ENCODE measurements around the gene HOXD9.

HOXD9 gene

DNA sequence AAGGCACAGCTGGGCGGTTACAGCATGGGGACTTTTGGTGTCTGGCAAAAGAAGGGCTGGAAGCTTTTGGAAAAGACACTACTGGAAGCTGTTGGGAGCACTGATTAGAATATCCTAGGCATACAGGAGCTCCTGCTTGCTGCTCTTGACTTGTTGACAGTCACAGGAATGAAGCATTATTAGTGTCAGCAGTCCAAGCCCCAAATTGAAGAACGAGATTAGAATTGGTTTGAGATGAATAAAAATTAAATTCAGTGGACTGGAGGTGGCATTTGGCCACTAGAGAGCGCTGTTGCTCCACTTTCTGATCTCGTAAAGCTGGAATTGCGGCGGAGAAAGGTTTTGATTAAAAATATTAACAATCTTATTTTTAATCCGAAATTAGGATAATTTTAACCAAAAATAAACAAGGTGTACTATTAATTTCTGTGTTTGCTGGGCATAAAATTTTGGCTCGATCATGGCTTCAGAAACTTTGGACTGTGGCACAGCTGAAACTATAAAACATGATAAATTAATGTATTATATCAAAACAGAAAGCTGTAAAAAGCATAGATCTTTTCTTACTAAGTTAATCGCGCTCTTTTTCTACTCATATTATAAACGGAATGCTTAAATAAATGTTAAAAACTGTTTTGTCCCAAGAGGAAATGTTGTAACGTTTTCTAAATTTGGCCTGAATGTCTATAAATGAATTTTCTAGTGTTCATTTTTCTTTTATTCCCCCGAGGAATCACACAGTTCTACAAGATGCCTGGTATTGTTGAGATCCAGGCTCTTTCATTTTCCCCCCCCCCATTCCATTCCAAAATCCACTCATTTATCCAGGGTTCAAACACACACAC is 4.6 kb downstream of the HOXD9 start:
- no peak overlapping the region for H3K9ac ChIP-seq (ENCODE audit: low read length)
- H3K36me3 ChIP-seq (ENCODE audit: control insufficient read depth, insufficient read depth, low read length): no peaks in the 10 kb centered on the region
- H3K4me2 ChIP-seq (ENCODE audit: low read length): no peak overlapping the region
- H4K5ac ChIP-seq (ENCODE audit: low read length): no peak overlapping the region
- no peak overlapping the region for H3K4ac ChIP-seq (ENCODE audit: low read depth, low read length)
- no peak overlapping the region for H2AK5ac ChIP-seq (ENCODE audit: low read length)
- no peak overlapping the region for H2BK5ac ChIP-seq (ENCODE audit: low read length)
- H2BK15ac ChIP-seq (replicated peaks; ENCODE audit: low read depth): no peak overlapping the region
- no CpG with 5 or more reads among the region's 13 CpGs for WGBS (ENCODE audit: extremely low coverage, insufficient coverage, low lambda C conversion rate)
- H3K23ac ChIP-seq (ENCODE audit: low read length): no peak overlapping the region
- H3K4me1 ChIP-seq (ENCODE audit: control insufficient read depth, low read depth, low read length): no peaks in the 10 kb centered on the region
- H3K79me2 ChIP-seq (ENCODE audit: control insufficient read depth, insufficient read depth, low read length): no peaks in the 10 kb centered on the region
- no peak overlapping the region for H3K4me3 ChIP-seq (ENCODE audit: low read length)
- no peak overlapping the region for H4K8ac ChIP-seq (ENCODE audit: low read depth, low read length)
- H2BK120ac ChIP-seq (ENCODE audit: low read depth, low read length): no peak overlapping the region
- no peak overlapping the region for H3K56ac ChIP-seq (ENCODE audit: low read length)
- no peak overlapping the region for H3K27ac ChIP-seq (ENCODE audit: low read depth, low read length)
- no peak overlapping the region for H3K18ac ChIP-seq (ENCODE audit: low read length)
- H3K79me1 ChIP-seq (ENCODE audit: low read length): no peaks in the 10 kb centered on the region
- peaks cover 81% of the 10 kb centered on the region for H3K27me3 ChIP-seq (ENCODE audit: insufficient read depth, low read length, poor library complexity)
- DNase-seq: no peak

DNA sequence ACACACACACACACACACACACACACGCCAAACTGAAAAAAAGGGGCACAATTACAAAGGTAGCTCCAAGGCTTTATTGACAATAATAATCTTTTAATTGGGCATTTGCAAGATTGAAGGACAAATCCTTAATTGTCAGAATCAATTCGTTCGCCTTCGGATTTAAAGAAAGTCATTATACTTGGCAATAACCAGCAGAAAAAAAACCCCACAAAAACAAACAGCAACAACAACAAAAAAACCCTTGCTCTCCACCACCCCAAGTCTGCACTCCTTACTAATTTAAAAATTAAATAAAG is 5.2 kb downstream of the HOXD9 start:
- no peak overlapping the region for H3K9ac ChIP-seq (ENCODE audit: low read length)
- H3K4ac ChIP-seq (ENCODE audit: low read depth, low read length): no peak overlapping the region
- H2BK5ac ChIP-seq (ENCODE audit: low read length): no peak overlapping the region
- H3K79me1 ChIP-seq (ENCODE audit: low read length): no peaks in the 10 kb centered on the region
- H2BK15ac ChIP-seq (replicated peaks; ENCODE audit: low read depth): no peak overlapping the region
- H2BK120ac ChIP-seq (ENCODE audit: low read depth, low read length): no peak overlapping the region
- DNase-seq: no peak
- no peaks in the 10 kb centered on the region for H3K79me2 ChIP-seq (ENCODE audit: control insufficient read depth, insufficient read depth, low read length)
- no peak overlapping the region for H3K18ac ChIP-seq (ENCODE audit: low read length)
- H4K8ac ChIP-seq (ENCODE audit: low read depth, low read length): no peak overlapping the region
- no peak overlapping the region for H3K23ac ChIP-seq (ENCODE audit: low read length)
- H4K5ac ChIP-seq (ENCODE audit: low read length): no peak overlapping the region
- H3K4me3 ChIP-seq (ENCODE audit: low read length): no peak overlapping the region
- H3K56ac ChIP-seq (ENCODE audit: low read length): no peak overlapping the region
- no CpG with 5 or more reads among the region's 4 CpGs for WGBS (ENCODE audit: extremely low coverage, insufficient coverage, low lambda C conversion rate)
- no peaks in the 10 kb centered on the region for H3K36me3 ChIP-seq (ENCODE audit: control insufficient read depth, insufficient read depth, low read length)
- peaks cover 82% of the 10 kb centered on the region for H3K27me3 ChIP-seq (ENCODE audit: insufficient read depth, low read length, poor library complexity)
- no peak overlapping the region for H2AK5ac ChIP-seq (ENCODE audit: low read length)
- H3K4me2 ChIP-seq (ENCODE audit: low read length): no peak overlapping the region
- no peak overlapping the region for H3K27ac ChIP-seq (ENCODE audit: low read depth, low read length)
- no peaks in the 10 kb centered on the region for H3K4me1 ChIP-seq (ENCODE audit: control insufficient read depth, low read depth, low read length)

DNA sequence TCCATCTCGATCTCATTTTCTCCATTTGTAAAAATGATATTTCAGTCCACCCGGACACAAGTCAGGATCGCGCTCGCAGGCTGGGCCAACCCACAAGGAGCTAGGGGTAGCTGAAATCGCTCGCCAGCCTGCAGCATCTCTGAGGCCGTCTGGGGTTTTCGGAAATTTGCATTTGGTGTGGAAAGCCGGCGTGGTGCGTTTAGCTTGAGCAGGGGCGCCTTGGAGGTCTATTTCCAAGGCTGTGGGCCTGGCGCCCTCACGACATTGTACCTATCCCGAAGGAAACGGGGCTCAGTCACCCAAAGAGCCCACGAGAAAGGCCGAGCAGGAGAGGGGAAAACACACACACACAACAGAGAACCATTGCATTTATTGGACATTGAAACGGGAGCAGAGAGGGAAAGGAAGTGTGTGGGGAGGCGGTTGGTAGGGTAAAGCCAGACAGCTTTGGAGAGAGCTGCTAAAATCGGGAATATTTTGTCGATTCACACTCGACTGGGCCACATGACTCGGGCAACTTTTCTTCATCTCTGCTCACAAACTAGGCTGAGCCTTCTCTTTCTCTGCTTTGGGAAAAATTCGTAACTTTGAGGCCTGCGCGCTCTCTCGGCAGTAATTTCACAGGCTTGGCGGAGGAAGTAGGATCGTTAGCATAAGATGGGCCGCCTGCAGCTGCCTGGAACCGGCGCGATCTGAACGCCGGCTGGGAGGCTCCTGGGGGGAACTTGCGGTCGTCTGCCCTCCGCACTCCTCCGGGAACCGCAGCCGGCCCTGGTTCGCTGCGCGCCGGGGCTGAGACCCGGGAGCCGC is 5.9 kb downstream of the HOXD9 start:
- Histone ChIP-seq H3K27me3 (ENCODE audit: insufficient read depth, low read length, poor library complexity) (peaks cover 82% of the 10 kb centered on the region), H2AK5ac (ENCODE audit: low read length) (no peak overlapping the region), H3K9ac (ENCODE audit: low read length) (no peak overlapping the region), H2BK5ac (ENCODE audit: low read length) (no peak overlapping the region), H2BK120ac (ENCODE audit: low read depth, low read length) (no peak overlapping the region), H3K4ac (ENCODE audit: low read depth, low read length) (no peak overlapping the region), H3K4me2 (ENCODE audit: low read length) (peak overlapping the region; percentile 24), H3K4me1 (ENCODE audit: control insufficient read depth, low read depth, low read length) (no peaks in the 10 kb centered on the region), H3K4me3 (ENCODE audit: low read length) (no peak overlapping the region), H2BK15ac (replicated peaks; ENCODE audit: low read depth) (no peak overlapping the region), H4K5ac (ENCODE audit: low read length) (no peak overlapping the region), H3K79me2 (ENCODE audit: control insufficient read depth, insufficient read depth, low read length) (no peaks in the 10 kb centered on the region), H3K36me3 (ENCODE audit: control insufficient read depth, insufficient read depth, low read length) (no peaks in the 10 kb centered on the region), H3K18ac (ENCODE audit: low read length) (no peak overlapping the region), H3K23ac (ENCODE audit: low read length) (no peak overlapping the region), H3K79me1 (ENCODE audit: low read length) (no peaks in the 10 kb centered on the region), H3K56ac (ENCODE audit: low read length) (peak overlapping the region; percentile 17), H4K8ac (ENCODE audit: low read depth, low read length) (no peak overlapping the region), H3K27ac (ENCODE audit: low read depth, low read length) (no peak overlapping the region)
- peak; percentile 69 for DNase-seq
- WGBS (ENCODE audit: extremely low coverage, insufficient coverage, low lambda C conversion rate): no CpG with 5 or more reads among the region's 49 CpGs

DNA sequence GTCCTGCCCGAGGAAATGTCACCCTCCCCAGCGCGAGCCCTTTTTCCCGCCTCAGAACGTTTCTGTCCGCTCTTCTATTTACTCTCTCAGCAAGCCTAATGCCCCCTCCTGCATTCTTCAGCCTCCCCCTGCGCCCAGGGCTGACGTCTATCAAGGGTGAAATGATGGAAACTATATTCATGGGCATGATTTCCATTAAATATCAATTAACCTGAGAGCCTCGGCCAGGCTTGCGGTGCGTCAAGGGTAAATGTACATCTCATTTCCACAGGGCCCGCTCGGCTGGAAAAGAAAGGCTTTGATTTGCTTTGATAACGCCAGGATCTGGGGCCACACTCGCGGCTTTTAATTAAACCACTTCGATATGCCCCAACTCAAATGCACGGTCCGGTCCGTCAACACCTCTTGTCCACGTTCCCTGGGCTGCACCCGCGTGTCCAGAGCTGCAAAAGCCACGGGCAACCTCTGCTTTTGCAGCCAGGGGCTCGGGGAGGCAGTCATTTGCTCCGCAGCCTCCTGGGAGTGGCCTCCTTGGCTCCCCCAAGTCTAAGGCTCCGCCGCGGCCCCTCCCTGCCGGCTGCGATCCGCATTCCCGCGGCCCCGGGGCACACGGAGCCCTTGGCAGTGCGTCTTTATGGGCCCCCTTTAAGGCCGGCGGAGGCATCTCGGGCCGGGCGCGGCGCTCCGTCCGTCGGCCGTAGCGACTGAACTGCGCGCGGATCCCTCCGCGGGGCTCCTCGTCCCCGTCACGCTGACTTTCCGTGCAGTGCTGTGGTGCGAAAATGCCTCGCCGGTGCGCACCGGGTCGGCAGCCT is 6.7 kb downstream of the HOXD9 start, which contains the start of gene HOXD8:
TSS of gene HOXD8 (plus strand) at position 724 of the 815 bp plus-strand sequence. CDS start 662 bp downstream, outside the sequence.
- Histone ChIP-seq H3K9ac (ENCODE audit: low read length) (no peak within 1 kb of the TSS), H3K36me3 (ENCODE audit: control insufficient read depth, insufficient read depth, low read length) (no peaks in the 10 kb centered on the region), H2BK5ac (ENCODE audit: low read length) (no peak within 1 kb of the TSS), H3K4me2 (ENCODE audit: low read length) (peak within 1 kb of the TSS; percentile 27), H2AK5ac (ENCODE audit: low read length) (no peak within 1 kb of the TSS), H3K4ac (ENCODE audit: low read depth, low read length) (no peak within 1 kb of the TSS), H3K4me3 (ENCODE audit: low read length) (no peak within 1 kb of the TSS), H2BK120ac (ENCODE audit: low read depth, low read length) (no peak within 1 kb of the TSS), H3K56ac (ENCODE audit: low read length) (peak within 1 kb of the TSS; percentile 17), H4K5ac (ENCODE audit: low read length) (no peak within 1 kb of the TSS), H3K79me1 (ENCODE audit: low read length) (no peaks in the 10 kb centered on the region), H3K18ac (ENCODE audit: low read length) (no peak within 1 kb of the TSS), H3K23ac (ENCODE audit: low read length) (no peak within 1 kb of the TSS), H4K8ac (ENCODE audit: low read depth, low read length) (no peak within 1 kb of the TSS), H3K27ac (ENCODE audit: low read depth, low read length) (no peak within 1 kb of the TSS), H2BK15ac (replicated peaks; ENCODE audit: low read depth) (no peak within 1 kb of the TSS), H3K79me2 (ENCODE audit: control insufficient read depth, insufficient read depth, low read length) (no peaks in the 10 kb centered on the region), H3K27me3 (ENCODE audit: insufficient read depth, low read length, poor library complexity) (peaks cover 82% of the 10 kb centered on the region), H3K4me1 (ENCODE audit: control insufficient read depth, low read depth, low read length) (no peaks in the 10 kb centered on the region)
- WGBS (ENCODE audit: extremely low coverage, insufficient coverage, low lambda C conversion rate): no CpG with 5 or more reads among the region's 64 CpGs
- peak; percentile 73 for DNase-seq

DNA sequence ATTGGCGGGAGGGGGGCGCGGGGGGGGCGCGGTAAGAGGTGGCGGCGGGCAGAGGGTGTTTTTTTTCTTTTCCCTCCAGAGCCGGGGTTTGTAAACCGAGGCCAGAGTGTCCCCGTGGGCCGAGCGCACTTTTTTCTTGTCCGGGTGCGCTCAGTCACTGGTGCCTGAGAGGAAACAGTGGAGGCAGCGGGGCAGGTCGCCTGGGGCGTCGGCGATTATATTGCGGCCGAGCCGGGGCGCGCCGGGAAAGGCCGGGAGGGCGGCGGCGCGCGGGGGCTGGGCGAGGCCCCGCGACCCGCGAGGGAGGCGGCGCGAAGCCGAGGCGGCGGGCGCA is 7.3 kb downstream of the HOXD9 start:
- no peak overlapping the region for H4K5ac ChIP-seq (ENCODE audit: low read length)
- H3K56ac ChIP-seq (ENCODE audit: low read length): no peak overlapping the region
- no peak overlapping the region for H3K27ac ChIP-seq (ENCODE audit: low read depth, low read length)
- no peak overlapping the region for H3K4me3 ChIP-seq (ENCODE audit: low read length)
- no peak overlapping the region for H3K9ac ChIP-seq (ENCODE audit: low read length)
- H2BK120ac ChIP-seq (ENCODE audit: low read depth, low read length): no peak overlapping the region
- no peak overlapping the region for H2BK5ac ChIP-seq (ENCODE audit: low read length)
- peaks cover 82% of the 10 kb centered on the region for H3K27me3 ChIP-seq (ENCODE audit: insufficient read depth, low read length, poor library complexity)
- no peaks in the 10 kb centered on the region for H3K4me1 ChIP-seq (ENCODE audit: control insufficient read depth, low read depth, low read length)
- H2AK5ac ChIP-seq (ENCODE audit: low read length): no peak overlapping the region
- no peak overlapping the region for H2BK15ac ChIP-seq (replicated peaks; ENCODE audit: low read depth)
- no peaks in the 10 kb centered on the region for H3K79me2 ChIP-seq (ENCODE audit: control insufficient read depth, insufficient read depth, low read length)
- DNase-seq: no peak
- H3K79me1 ChIP-seq (ENCODE audit: low read length): no peaks in the 10 kb centered on the region
- H4K8ac ChIP-seq (ENCODE audit: low read depth, low read length): no peak overlapping the region
- no CpG with 5 or more reads among the region's 43 CpGs for WGBS (ENCODE audit: extremely low coverage, insufficient coverage, low lambda C conversion rate)
- peak overlapping the region; percentile 27 for H3K4me2 ChIP-seq (ENCODE audit: low read length)
- no peaks in the 10 kb centered on the region for H3K36me3 ChIP-seq (ENCODE audit: control insufficient read depth, insufficient read depth, low read length)
- H3K18ac ChIP-seq (ENCODE audit: low read length): no peak overlapping the region
- no peak overlapping the region for H3K4ac ChIP-seq (ENCODE audit: low read depth, low read length)
- no peak overlapping the region for H3K23ac ChIP-seq (ENCODE audit: low read length)
